Erythroblast (primary cell): ENCODE data around the gene PRRG1.

Experiments used
- GATA1 ChIP-seq: IDR thresholded peaks from 2 replicates; pipeline ENCODE4 v1.6.1; 2011; ENCODE audit warnings: low read depth, mild to moderate bottlenecking, control low read depth, low read length, moderate library complexity
- POLR2A ChIP-seq: IDR thresholded peaks from 2 replicates; pipeline ENCODE4 v1.6.1; 2011; ENCODE audit warnings: mild to moderate bottlenecking, low read length

GRCh38 chrX:37420185-37420584 lies 71.0 kb downstream of the PRRG1 start:
- TF ChIP-seq POLR2A (no peak), GATA1 (no peak)
